Umbilical cord (tissue), 2 donors: Measurements from ENCODE around the gene DACT3. TPM values are rescaled to one million over a fixed set of nuclear protein-coding genes. Genes with fewer than 3 reads are reported as not detected.
"Not testable (repeated sequence)": the region's sequence is repeated elsewhere in the genome, so short reads cannot be mapped to it uniquely, and the experiment has no call there.

ENCODE experiments used
- DNase-seq: peaks from one replicate; pipeline ENCODE4 v3.0.0-alpha.2; 2015; ENCODE audit warnings: low spot score
- total RNA-seq: library from RNA; depleted of rRNA; stranded (reverse); fragments of >200 nt; gene quantifications from one replicate; pipeline ENCODE4 v1.2.3, GENCODE V29; 2014; ENCODE audit warnings: low replicate concordance; ENCODE audit not compliant: insufficient read depth

Gene DACT3
- total RNA-seq, 1 donor from 2014 or later = 26.7 TPM

DNA sequence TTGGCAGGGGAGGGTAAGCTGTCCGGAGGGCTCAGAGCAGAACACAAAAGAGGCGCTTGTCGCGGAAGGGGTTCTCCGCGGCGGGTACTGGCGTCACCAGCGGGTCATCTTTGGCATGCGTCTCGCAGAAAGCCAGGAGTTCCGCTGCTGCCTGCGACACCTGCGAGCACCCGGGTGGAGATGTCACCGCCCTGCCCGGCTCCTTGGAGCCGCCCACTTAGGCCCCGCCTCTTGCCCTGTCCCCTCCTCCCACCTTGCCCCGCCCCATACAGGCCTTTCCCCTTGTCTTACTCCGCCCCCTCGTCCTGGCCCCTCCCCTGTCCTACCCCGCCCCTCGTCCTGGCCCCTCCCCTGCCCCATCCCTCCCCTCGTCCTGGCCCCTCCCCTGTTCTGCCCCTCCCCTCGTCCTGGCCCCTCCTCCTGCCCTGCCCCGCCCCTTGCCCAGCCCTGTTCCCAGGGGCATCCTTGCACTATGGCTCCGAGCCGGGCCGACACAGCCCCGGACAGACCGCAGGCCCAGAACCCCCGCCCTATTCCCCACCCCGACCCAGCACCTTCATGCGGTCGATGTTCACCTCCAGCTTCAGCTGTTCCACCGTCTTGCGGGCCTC is 26.8 kb downstream of the DACT3 start:
- peak; percentile 46 for DNase-seq

GRCh38 chr19:46633130-46633529 is 27.9 kb downstream of the DACT3 start:
- DNase-seq = no peak

GRCh38 chr19:46631481-46631880 is 29.5 kb downstream of the DACT3 start:
- peak; percentile 66 for DNase-seq

- no peak for DNase-seq
These were observed 30.3 kb downstream of the DACT3 start for GRCh38 chr19:46630586-46631205.

DNA sequence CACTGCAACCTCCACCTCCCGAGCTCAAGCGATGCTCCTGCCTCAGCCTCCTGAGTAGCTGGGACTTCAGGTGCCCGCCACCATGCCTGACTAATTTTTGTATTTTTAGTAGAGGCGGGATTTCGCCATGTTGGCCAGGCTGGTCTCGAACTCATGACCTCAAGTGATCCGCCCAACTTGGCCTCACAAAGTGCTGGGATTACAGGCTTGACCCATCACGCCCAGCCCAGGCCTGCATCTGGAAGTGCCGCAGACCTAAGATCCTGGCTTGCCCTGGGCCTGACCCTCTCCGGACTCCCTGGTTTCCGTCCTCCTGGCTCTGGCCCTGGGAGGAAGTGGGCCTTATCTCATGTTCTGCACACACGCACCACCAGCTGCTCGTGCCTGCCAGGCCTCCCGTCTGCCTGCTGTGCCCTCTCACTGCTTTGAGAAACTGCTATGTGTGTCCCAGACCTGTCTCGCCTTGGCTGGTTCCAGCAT is 31.4 kb downstream of the DACT3 start:
- peak; percentile 65 for DNase-seq

- DNase-seq = not testable (repeated sequence)
These were observed 32.0 kb downstream of the DACT3 start for GRCh38 chr19:46628970-46629369.

DNA sequence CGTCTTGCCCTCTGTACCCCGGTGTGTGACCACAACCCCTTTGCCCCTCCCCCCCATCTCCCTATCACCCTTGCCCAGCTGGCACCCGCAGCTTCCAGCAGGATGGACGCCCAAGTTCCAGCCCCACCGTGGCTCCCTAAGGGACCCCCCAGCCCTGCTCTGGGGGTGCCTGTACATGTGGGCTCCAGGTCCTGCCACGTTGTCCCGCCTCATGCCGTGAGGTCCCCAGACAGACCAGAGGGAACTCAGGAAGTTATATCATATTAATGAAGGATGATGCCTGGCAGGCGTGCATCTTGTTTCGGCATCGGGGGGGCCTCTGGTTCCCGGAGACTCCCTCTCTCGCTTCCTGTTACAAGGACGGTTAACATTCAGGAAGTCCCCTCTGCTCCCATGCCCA is 34.5 kb downstream of the DACT3 start:
- DNase-seq = no peak

DNA sequence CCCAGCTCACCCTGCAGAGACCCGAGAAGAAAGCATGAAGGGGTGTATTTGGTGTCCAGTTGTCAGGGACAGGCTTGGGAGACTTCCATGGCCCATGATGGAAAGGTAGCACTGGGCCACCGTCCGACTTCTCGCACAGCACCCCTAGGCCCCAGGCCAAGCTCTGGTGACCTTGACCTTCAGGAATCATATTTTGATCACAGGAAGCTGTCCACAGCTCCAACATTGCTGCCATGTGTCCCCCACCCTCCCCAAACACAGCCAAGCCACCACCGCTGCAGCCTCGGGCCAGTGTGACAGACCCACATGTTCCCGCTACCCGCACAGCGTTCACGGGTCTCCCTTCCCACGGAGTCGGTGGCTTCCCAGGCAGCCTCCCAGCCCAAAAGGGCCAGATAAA is 35.3 kb downstream of the DACT3 start:
- DNase-seq = no peak

- DNase-seq = peak; percentile 84
These were observed 35.9 kb downstream of the DACT3 start, which contains the start of gene PTGIR for GRCh38 chr19:46624958-46625661. Gene PTGIR, minus strand, starts transcription at chr19:46625089. Its CDS starts 864 bp downstream, at chr19:46624225.

- no peak for DNase-seq
These were observed 37.0 kb downstream of the DACT3 start for GRCh38 chr19:46623915-46624502.

DNA sequence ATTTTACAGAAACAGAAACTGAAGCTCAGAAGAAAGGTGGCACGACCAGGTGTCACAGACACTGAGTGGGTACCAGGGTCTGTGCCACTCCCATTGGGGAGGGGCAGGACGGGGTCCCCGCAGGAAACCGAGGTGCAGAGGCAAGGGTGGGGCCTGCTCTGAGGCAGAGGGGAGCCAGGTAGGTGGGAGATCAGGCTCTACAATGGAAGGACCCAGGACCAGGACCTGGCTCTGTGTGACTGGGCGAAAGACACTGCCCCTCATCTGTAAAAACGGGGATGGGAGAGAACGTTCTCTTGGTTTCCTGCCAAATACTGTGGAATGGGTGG is 38.9 kb downstream of the DACT3 start:
- DNase-seq = no peak

DNA sequence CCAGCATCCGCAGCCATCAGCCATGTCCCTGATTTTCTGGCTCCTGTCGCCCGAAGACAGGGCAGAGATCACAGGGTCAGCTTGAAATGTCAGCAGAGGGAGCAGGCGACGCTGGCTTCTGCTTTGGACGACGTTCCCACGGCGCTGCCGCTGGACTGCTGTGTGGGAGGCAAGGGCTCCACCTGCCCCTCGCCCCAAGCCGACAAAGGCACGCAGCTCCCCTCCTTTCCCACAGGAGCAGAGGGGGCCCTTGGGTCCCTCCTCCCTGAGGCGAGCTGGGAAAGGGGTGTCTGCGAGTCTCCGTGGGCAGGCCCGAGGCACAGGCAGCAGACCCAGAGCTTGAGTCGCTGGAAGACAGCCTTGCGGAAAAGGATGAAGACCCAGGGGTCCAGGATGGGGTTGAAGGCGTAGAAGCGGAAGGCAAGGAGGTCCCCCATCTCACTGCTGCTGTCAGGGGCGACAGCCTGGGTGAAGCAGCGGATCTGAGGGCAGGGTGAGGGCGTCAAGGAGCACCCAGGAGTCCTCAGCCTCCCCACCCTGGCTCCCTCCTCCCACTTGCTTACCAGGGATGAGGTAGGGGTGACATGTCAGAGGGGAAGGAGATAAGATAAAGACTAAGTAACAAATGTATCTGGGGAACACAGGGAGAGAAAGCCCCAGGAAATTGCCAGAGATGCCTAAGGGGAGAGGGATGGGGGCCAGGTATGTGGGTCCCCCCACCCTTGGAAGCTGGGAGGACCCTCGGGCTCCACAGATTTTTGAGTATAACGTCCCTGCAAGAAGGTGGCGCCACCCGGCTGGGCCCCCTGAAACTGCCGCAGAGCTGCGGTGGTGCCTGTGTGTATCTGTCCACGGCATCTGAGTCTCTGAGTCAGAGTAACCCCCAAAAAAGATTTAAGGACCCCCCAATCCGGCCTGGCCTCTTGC is 39.5 kb downstream of the DACT3 start:
- no peak for DNase-seq

DNA sequence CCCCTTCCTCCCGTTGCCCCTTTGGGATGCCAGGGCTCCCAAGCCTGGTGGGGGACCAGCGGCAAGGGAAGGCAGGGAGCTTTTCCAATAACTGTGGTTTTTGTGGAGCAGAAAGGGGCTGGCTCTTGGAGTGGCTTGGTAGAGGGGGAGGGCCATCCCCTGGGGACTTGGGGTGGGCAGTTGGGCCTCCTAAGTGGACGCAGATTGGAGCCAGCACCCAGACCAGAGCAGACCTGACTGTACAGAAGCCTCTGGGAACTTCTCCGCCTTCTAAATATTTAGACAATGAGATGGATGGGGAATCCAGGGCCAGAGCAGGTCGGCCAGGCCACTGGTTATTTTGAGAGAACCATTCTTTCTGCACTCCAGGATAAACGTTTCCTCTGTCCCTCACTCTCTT is 40.3 kb downstream of the DACT3 start:
- peak; percentile 54 for DNase-seq

GRCh38 chr19:46620267-46620666 is 40.7 kb downstream of the DACT3 start:
- no peak for DNase-seq

DNA sequence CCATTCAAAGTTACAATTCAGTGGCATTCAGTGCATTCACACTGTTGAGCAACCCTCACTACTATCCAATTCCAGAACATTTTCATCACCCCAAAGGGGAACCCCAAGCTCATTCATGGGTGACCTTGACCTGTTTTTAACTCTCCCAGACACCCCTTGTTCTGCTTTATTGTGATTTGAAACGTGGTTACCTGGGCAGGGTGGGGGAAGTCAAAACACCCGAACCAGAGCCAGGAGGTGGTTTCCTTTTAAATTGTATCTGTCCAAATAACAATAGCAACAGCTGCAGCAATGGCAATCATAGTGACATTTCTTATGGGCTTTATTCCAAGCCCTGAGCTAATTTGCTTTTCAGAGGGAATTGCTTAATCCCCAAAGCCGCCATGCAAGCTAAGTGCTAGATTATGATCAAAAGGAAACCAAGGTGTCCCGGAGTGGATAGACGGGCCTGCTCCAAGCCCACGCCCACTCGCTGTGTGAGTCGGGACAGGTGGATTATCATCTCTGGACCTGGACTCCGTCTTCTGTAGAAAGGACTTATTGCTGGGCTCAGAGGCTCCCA is 42.2 kb downstream of the DACT3 start:
- no peak for DNase-seq

GRCh38 chr19:46617601-46618000 is 43.4 kb downstream of the DACT3 start:
- no peak for DNase-seq

DNA sequence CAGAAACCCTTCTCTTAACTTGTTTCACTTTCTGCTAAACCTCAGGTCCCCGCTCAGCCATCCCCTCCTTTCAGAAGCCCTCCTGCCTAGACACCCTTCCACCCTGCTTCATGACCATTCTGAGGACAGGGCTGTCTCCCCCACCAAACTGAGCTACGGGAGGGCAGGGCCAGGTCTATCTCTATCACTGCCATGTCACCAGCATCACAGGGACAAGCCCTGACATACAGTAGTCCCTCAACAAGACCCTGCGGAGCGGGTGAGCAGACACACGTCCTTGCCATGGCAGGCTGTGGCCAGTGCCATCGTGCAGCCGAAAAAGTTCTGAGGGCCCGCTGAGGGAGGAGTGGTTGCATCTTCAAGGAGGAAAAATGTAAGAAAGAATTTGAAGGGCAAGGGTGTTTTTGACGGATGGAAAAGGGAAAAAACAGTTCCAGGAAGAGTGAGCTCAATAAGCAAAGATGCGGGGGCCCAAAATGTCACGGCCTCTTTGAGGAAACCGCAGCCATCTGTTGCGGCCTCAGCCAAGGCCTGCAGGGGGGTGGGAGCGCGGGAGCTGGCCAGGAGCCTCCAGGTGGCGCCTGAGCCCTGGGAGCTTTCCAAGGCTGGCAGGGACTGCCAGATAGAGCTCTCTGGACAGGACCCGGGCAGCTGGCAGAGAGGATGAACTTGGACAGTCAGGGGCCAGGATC is 44.2 kb downstream of the DACT3 start:
- DNase-seq = peak; percentile 47

GRCh38 chr19:46615966-46616365 is 45.0 kb downstream of the DACT3 start:
- no peak for DNase-seq

DNA sequence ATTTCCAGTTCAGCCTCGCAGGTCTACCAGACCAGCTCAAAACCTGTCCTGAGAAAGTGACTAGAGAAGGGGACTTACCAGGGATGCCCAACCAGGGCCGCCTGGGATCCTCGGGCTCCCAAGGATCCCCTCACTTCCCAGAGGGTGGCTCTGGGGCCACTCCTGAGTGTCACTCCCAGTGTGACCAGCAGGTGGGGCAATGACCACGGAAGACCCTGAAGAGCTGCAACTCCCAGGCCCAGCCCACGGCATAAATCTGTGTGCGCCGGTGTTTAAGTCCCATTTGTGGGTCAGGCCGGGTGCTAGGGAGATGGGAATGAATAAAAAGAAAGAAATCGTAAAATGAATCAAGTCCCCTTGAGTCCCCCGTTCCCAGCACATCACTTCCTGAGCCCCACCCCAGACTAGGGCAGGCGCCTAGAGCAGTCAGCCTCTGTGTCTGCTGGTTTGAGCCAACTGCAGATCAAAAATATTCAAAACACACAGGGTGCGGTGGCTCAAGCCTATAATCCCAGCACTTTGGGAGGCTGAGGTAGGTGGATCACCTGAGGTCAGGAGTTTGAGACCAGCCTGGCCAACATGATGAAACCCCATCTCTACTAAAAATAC is 46.8 kb downstream of the DACT3 start:
- peak; percentile 87 for DNase-seq

- no peak for DNase-seq
These were observed 47.5 kb downstream of the DACT3 start for GRCh38 chr19:46613525-46613924.
